HG02763 (cell line): Measurements from ENCODE around the gene CDKAL1.
"Not testable (repeated sequence)": the region's sequence is repeated elsewhere in the genome, so short reads cannot be mapped to it uniquely, and the experiment has no call there.

Experiments
- ATAC-seq: cut with Tn5 transposase; IDR thresholded peaks from one replicate; pipeline ENCODE4 v1.9.1; 2021; ENCODE audit warnings: mild to moderate bottlenecking, moderate library complexity; ENCODE audit not compliant: unreplicated experiment

The CDKAL1 gene

DNA sequence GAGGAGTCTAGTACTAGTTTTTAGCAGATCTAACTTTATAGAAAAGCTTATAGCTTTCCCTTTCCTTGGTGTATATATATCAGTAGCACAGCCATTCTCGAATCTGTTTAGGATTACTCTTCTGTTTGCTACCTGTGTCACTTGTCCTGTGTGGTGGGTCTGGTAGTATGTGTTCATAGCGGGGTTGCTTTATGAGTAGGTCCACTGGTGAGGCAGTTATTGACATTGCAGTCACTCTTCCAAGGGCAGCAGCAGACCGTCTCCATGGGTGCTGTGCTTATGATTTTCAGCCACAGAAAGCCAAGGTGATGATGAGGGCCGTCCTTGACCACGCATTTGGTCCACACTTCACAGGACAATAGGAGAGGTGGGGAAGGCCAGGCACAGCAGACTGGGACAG is 171.5 kb downstream of the CDKAL1 start:
- ATAC-seq = no peak

DNA sequence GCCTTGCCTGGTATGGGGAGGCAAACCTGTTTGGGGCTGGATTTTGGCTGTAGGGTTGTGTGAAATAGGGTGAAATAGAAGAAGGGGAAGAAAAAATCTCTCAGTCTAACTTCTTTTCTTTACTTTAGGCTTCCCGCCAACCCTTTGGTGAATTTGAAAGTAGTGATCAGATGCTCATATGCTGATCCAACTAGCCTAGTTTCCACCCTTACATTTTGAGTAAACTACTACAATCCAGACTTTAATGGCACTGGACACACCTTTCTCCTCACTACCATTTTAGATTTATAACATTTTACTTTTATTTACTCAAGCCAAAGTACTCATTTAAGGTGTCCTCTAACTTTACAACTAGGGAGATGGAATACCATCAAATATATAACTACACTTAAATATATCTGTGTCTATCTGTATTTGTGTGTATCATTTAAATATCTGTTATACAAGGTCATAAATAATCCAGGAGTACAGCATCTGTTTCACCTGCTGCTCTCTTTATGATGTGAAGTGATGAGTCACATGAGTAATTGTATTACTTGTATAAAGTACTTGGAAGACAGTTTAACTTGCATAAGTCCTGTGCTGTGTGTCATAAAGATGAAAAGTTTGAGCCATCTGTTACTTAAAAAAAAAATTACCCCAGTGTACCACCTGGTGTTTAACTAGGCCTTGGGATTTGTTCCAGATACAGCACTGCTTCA is 172.1 kb downstream of the CDKAL1 start:
- no peak for ATAC-seq

DNA sequence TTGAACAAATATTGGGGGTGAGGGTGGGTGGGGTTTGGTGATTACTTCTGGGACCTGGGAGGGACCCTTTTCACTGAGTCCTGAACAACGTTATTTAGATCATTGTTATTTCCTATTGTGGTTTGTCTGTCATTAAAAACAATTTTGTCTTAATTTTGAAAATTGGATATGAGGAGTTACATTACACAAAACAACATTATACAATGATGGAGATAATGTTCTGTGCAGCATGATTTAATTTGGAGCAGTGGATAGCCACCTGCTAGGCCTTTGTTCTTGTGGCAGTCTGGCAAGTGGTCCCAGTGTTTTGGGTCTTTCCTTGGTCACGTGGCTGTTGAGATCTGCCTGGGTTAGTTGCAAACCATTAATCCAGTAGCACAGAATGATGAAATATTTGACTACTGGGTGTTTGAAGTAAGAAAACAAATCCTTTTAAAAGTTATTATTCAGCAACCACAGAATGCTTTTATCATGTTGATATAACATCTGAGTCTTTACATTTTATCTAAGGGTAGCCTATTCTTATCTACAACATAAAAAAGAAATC is 172.8 kb downstream of the CDKAL1 start:
- ATAC-seq = no peak

DNA sequence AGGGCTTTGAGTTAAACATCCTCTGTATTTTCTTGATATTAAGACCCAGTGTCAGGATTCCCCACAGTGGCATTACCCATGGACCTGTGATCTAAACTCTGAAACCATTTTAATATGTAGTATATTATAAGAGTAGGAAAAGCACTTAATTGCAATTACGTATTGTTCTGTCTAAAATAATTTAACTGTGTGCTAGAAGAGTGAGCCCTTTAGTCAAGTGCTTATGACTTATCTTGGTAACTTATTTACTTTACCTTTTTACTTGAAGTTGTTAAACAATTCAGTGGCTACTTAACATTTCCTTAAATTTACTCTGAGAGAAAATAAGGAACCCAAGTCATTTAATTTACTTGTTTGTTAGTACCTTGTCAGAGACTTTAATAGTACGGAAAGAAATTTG is 173.6 kb downstream of the CDKAL1 start:
- no peak for ATAC-seq

DNA sequence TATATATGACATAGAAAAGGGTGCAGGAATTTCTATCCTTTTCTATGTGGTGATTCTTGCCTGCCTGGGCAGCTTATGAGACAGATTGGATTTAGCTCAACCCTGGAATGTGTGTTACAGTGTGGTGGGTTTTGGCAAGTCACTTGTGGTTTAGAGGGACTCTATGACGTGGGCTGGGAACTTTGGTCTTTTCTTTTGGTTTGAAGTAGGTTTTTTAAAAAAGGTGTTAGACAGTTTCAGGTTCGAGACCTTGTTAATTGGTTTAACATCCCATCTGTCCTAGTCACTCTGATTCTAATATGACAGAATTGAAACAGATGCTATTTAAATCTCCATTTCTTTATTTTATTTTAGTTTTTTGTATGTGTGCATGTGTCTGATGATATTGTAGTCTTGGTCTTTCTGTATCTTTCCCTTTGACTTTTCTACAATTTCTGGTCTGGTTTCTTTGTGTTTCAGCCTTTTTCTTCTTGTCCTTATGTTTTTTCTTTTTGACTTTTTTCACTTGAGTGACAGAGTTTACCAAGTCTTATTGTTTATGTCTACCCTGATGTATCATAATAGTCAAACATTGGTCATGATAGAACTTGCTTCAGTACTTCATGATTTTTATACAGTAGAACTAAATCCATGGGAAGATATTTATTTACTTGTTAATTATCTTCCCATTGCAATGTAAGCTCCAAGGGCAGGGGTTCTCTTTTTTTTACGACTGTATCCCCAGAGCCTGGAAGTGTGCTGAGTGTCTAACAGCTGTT is 174.3 kb downstream of the CDKAL1 start:
- peak; percentile 76 for ATAC-seq

DNA sequence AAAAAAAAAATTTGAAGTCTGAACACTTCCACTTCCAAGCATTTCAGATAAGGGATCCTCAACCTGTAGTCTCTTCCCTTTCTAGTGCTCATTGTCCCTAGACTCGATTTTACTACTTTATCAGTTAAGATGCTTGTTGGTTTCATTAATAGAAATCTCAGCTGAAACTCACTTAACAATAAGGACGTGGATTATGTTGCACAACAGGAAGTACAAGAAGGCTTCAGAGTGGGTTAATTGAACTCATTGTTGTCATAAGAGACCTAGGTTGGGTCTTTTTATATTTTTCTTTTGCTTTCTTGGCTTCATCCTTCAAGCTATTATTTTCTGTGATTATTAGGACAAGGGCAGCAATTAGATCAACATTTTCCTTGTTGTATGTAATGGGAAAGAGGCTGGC is 175.2 kb downstream of the CDKAL1 start:
- ATAC-seq = no peak

DNA sequence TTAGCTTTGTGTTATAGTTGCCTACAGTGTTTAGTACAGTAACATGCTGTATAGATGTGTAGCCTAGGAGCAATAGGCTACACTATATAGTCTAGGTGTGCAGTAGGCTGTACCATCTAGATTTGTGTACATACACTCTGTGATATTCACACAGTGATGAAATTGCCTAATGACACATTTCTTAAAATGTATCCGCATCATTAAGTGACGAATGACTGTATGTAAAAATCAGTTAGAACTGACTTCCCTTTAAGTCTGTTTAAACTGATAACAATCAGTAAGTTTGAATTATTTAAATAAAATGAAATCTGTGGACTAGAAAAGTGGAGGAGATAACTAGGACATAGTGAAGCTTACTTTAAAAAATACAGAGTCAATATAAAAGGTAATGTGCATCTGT is 176.1 kb downstream of the CDKAL1 start:
- ATAC-seq = no peak

DNA sequence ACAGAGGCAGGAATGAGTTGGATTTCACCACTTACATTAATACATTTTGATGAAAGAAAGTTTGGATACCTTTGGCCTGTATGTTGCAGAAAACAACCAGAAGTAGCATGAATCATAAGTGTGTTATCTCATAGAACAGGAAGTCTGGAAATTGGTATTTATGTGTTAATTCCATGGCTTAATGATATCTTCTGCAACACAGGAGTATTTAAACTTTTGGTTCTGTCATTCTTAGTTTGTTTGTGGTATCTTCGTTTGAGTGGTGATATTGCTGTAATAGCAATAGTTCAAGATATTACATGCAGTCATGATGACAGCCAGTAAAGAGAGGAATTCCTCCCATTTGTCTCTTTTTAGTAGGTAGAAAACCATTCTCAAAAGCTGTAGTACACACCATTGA is 177.3 kb downstream of the CDKAL1 start:
- ATAC-seq = no peak

DNA sequence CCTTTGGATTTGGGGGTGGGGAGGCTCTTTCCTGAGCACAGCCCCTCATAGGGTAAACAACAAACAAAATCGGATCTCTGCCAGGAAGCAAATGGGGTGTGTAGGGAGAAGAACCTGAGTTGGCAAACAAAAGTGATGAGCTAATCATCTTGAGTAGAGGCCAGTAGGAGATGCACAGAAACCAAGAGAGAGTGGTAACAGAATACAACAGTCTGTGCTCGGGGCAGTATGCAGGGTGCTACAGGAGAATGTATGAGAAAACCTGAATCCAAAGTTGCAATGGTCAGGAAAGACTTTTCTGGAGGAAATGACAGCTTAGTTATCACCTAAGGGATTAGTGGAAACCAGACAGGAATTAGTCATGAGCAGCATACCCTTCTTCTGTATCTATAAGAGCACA is 177.8 kb downstream of the CDKAL1 start:
- no peak for ATAC-seq

DNA sequence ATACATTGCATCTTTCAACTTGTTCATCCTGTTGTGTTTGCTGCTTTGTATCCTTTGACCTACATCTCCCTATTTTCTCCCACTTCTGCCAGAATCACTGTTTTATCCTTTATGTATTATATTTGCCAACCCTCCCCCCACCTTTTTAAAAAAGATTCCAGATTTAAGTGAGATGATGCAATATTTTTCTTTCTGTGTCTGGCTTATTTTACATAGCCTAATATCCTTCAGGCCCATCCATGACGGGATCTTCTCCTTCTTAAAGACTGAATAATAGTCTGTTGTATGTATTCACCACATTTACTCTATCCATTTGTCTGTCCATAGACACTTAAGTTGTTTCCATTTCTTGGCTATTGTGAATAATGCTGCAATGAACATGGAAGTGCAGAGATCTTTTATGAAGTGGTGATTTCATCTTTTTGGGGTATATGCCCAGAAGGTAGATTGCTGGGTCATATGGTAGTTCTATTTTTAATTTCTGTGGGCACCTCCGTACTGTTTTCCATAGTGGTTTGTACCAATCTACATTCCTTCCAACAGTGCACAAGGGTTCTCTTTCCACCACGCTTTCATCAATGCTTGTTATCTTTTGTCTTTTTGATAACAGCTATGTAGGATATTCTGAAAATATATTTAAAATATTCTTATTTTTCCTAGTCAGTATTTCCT is 181.0 kb downstream of the CDKAL1 start:
- ATAC-seq = no peak

DNA sequence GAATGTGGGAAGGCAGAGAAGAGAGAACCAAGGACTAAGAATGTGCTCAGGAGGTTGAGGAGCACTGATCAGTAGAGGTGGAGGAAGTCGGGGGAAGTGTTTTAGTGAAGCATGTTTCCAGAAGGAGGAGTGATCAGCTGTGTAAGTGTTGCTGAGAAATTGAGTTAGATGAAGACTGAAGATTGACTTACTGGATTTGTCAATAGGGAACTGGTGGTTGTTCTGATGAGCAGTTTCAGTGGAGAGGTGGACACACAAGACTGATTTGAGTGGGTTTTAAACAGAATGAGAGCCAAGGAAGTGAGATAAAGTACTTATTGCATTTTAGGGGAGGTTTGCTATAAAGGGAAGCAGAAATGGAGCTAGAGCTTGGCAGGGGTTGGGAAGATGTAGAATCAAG is 182.6 kb downstream of the CDKAL1 start:
- peak; percentile 71 for ATAC-seq

DNA sequence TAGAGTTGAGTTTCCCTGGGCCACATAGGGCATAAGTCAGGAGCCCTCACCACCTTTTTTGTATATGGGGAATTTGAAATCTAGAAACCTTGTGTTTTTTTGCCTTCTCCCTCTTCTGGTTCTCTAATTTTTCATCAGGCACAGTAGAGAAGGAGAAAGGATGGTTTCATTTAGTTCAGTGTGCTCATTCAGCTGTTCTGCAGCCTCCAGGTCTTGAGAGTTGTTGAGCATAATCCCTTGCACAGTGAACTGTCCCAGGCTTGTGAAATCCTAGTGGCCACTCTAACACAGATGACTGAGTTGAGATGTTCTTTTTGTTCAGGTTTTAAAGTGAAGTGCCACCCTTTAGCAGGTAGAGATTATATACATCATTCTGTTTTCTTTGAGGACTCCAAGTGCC is 183.5 kb downstream of the CDKAL1 start:
- ATAC-seq = no peak

DNA sequence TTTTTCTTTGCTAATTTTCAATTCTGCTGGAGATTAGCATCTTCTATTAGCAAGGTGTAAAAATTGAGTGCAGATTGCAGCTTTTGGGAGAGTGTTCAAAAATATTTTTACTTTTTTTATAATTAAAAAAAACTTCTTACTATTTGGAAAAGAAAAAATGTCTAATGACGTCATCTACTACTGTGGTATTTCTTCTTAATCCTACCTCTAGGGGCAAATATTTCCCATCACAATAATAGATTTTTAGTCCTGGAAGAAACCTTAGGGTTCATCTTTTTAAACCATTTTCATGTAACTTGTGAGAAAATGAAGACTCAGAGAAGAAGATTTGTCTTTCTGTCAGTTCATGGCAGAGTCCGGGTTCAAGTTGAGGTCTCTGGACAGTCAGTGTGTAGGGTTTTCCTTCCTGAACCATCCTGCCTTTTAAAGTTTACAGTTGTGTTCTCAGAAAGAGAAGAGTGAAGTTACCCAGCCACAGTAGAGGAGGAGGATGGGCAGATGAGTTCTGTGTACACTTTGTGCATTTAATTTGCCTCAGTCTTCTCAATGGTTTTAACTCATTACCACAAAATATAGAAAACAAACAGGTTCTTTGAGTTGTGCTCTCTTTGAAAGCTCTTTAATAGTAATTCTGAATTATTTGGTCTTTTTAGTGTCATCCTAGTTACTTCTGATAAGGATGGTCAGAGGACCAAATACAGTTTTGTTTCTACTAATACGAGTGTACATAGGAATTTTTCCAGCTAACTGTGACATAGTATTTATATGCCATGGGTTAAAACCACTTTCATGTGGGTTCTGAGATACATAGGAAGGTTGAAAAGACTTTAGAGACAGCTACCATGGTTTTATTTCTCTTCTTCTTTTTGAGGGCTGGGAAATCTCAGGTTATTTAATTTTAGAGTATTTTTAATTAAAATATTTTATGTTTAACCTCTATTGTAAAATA is 184.7 kb downstream of the CDKAL1 start:
- ATAC-seq = no peak

DNA sequence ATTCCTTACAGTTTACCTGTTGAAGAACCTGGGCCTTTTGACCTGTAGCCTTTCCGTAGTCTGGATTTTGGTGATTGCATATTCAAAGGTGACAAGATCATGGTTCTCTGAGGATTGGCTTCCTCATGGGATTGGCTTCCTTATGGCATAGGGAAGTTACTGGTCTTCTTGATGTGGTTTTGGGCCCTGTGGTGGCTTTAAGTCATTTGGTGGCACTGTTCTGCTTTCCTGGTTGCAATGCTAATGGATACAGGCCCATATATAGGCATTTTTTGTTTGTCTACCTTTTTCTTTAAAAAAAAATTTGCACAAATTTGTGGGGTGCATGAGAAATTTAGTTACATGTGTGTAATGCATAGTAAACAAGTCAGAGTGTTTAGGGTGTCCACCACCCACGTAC is 185.7 kb downstream of the CDKAL1 start:
- no peak for ATAC-seq

DNA sequence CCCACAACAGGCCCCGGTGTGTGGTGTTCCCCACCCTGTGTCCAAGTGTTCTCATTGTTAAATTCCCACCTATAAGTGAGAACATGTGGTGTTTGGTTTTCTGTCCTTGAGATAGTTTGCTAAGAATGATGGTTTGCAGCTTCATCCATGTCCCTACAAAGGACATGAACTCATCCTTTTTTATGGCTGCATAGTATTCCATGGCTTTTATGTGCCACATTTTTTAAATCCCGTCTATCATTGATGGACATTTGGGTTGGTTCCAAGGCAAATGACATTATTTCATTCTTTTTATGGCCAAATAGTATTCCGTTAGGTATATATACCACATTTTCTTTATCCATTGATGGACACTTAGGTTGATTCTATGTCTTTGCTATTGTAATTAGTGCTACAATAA is 186.9 kb downstream of the CDKAL1 start:
- not testable (repeated sequence) for ATAC-seq

DNA sequence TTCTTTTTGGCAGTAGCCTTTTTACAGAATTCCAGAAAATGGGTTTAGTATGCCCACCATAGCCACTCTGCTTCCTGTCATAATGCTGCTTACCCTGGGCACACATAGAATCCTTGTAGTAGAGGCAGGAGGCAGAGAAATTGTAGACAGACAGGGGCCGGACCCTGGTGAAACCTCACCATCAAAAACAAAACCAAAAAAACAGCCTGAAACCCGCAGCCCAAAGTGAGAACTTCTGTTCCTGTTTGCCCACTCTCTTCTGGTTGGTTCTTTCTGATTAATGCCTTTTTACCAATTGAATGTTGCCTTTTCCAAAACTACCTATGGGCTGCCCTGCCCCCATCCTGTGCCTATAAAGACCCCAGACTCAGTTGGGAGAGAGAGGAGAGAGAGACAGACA is 188.2 kb downstream of the CDKAL1 start:
- ATAC-seq = peak; percentile 56

DNA sequence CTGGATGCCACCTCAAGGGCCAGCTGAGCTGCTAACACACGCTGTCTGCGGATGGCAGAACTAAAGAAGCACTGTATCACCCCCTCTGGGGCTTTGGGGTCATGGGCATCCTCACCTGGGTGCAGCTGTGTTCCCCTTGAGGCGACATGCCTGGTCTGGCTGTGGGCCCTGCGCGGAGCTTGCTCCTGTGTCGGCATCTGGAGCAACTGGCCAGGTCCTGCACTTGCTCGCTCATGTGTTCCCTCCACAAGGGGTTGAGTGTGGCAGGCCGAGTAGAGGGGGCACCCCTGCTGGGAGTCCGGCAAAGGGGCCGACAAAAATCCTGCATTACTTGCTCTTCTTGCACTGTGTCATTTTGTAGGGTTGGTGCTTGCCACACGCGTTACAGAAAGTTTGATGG is 189.0 kb downstream of the CDKAL1 start:
- ATAC-seq = no peak

DNA sequence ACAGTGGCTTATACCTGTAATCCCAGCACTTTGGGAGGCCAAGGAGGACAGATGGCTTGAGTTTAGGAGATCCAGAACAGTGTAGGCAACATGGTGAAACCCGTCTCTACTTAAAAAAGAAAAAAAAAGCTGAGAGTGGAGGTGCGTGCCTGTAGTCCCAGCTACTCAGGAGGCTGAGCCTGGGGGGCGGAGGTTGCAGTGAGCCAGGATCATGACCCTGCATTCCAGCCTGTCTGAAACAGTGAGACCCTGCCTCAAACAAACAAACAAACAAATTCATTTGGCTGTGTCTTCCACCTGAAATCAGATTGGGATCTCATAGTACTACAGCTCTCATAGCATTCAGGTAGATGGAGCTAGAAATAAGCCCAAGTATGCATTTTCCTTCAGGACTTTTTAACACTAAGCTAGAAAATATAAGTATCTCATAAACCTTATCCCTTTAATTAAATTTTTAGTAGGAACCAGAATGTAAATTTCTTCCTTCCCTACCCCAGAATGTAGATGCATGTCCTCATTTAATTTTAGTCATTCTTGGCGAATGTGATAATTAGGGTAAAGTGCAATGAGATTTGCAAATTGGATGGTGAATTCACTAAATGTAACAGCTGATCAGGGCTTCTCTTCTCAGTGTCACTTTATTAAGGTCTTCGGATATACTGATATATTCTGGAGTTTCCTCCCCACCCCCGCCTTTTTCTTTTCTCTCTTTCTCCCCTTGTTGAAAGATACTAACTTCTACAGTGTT is 190.4 kb downstream of the CDKAL1 start:
- no peak for ATAC-seq

DNA sequence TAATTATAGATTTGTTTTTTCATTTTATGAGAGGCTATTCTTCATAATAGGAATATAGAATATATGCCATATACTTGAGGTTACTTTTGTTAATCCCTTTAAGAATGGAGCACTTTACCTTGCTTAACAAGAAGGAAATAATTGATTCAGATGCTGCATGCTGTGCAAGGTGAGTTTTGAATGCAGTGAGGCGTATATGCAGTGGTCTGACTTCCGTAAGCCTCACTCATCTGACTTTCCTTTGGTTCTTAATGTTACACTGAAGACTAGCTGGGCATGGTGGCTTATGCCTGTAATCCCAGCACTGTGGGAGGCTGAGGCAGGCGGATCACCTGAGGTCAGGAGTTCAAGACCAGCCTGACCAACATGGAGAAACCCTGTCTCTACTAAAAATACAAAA is 191.0 kb downstream of the CDKAL1 start:
- not testable (repeated sequence) for ATAC-seq

DNA sequence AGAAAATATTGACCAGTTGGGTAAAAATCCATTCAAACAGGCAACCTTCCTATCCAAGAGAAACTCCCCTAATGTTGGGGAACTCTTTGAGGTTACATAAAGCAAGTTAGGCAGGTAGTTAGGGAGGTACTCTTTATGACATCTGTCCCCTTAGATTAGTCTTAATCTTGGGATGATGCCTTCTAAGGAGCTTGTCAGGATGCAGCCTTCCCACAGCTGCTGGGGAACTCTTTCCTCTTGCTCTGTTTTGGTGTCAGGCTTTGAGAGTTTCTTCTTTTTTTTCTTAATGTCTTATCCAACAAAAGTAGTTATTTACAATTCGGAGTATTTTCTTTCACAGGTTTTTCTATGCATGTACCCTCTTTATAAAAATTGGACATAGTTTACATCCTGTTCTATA is 194.8 kb downstream of the CDKAL1 start:
- no peak for ATAC-seq
